ENCODE data around the gene ZP1.

- no peak for TF ChIP-seq POLR2A (IDR thresholded peaks at IDR 0.05)
- no peak for TF ChIP-seq CTCF (IDR thresholded peaks at IDR 0.05)
Observed at GRCh38 chr11:60870276-60870675, 2.9 kb downstream of the ZP1 start.
